PC-3 (cell line): ENCODE measurements around the gene OPRL1. TPM values are rescaled to one million over a fixed set of nuclear protein-coding genes. Genes with fewer than 3 reads are reported as not detected.

Source experiments
- ATAC-seq: fragments of 200-7000 bp; cut with Tn5 transposase; 2 replicates; pipeline ENCODE4 v1.9.1; 2020; ENCODE audit warnings: mild to moderate bottlenecking, moderate library complexity
- BruUV-seq: library from RNA; stranded (reverse); fragments of 400-500 nt; replicated peaks from 2 replicates; lab custom pipeline; 2021; lab: Mats Ljungman, UMichigan
- CTCF ChIA-PET: fragments of 300-600 bp; sonication (Branson Sonifier 250); formaldehyde crosslinking; loops from one replicate; lab custom pipeline; 2022; ENCODE audit warnings: antibody characterized with exemption; lab: Charles Lee
- POLR2A ChIA-PET: fragments of 300-600 bp; sonication (Branson Sonifier 250); formaldehyde crosslinking; loops from one replicate; lab custom pipeline; 2022; ENCODE audit warnings: antibody characterized with exemption; ENCODE audit not compliant: unreplicated experiment; lab: Charles Lee
- DNase-seq: peaks from one replicate; pipeline ENCODE4 v3.0.0-alpha.2; 2015
- H2AFZ ChIP-seq: fragments of 300-600 bp; sonication (generic); 2 replicates; pipeline ENCODE4 v1.6.0; 2016; ENCODE audit warnings: antibody characterized with exemption, low read length
- H3F3A ChIP-seq: fragments of 300-600 bp; sonication (generic); one replicate; pipeline ENCODE4 v1.6.0; 2017; ENCODE audit warnings: antibody characterized with exemption, low read length, control low read depth, mild to moderate bottlenecking; ENCODE audit not compliant: unreplicated experiment
- H3K27ac ChIP-seq: fragments of 300-600 bp; sonication (generic); 2 replicates; pipeline ENCODE4 v1.5.1; 2016; ENCODE audit warnings: mild to moderate bottlenecking, low read length
- H3K27me3 ChIP-seq: fragments of 300-600 bp; sonication (generic); 2 replicates; pipeline ENCODE4 v1.6.1; 2016; ENCODE audit warnings: low read length, mixed read lengths
- H3K36me3 ChIP-seq: fragments of 300-600 bp; sonication (generic); 2 replicates; pipeline ENCODE4 v1.6.1; 2016; ENCODE audit warnings: low read depth, mixed run types, low read length, mixed read lengths
- H3K4me1 ChIP-seq: fragments of 300-600 bp; sonication (generic); 2 replicates; pipeline ENCODE4 v1.5.1; 2016; ENCODE audit warnings: low read length; ENCODE audit not compliant: insufficient read depth
- H3K4me2 ChIP-seq: fragments of 300-600 bp; sonication (generic); 2 replicates; pipeline ENCODE4 v1.6.0; 2016; ENCODE audit warnings: low read length
- H3K4me3 ChIP-seq: fragments of 300-600 bp; sonication (generic); 2 replicates; pipeline ENCODE4 v1.5.1; 2016; ENCODE audit warnings: mild to moderate bottlenecking, low read length, mixed read lengths
- H3K79me2 ChIP-seq: fragments of 300-600 bp; sonication (generic); 2 replicates; pipeline ENCODE4 v1.6.1; 2017; ENCODE audit warnings: low read length, mixed read lengths
- H3K9ac ChIP-seq: fragments of 300-600 bp; sonication (generic); 2 replicates; pipeline ENCODE4 v1.6.0; 2016; ENCODE audit warnings: mild to moderate bottlenecking, low read length
- H3K9me2 ChIP-seq: fragments of 300-600 bp; sonication (generic); replicated peaks from 2 replicates; pipeline ENCODE4 v1.6.1; 2016; ENCODE audit warnings: mixed run types, low read length, mixed read lengths
- H3K9me3 ChIP-seq: fragments of 300-600 bp; sonication (generic); 2 replicates; pipeline ENCODE4 v1.6.1; 2016; ENCODE audit warnings: low read length, mixed read lengths
- H4K20me1 ChIP-seq: fragments of 300-600 bp; sonication (generic); 2 replicates; pipeline ENCODE4 v1.6.1; 2016; ENCODE audit warnings: low read length, mixed read lengths
- EZH2 ChIP-seq: fragments of 300-600 bp; sonication (generic); IDR thresholded peaks from one replicate; pipeline ENCODE4 v1.6.1; 2017; ENCODE audit warnings: antibody characterized with exemption, mild to moderate bottlenecking, low read length; ENCODE audit not compliant: unreplicated experiment
- EZH2phosphoT487 ChIP-seq: fragments of 300-600 bp; sonication (generic); IDR thresholded peaks from 2 replicates; pipeline ENCODE4 v1.6.1; 2018; ENCODE audit warnings: mild to moderate bottlenecking, antibody characterized with exemption, low read length, borderline replicate concordance
- intact Hi-C: fragments of 100-400 bp; cut with micrococcal nuclease; formaldehyde crosslinking; loops from 2 replicates; pipeline ENCODE4 v1.9.0; 2023
- total RNA-seq: library from RNA; depleted of rRNA; stranded (reverse); fragments of >200 nt; gene quantifications from 2 replicates; pipeline ENCODE4 v1.2.3, GENCODE V29; 2014
- TF ChIP-seq, protein P1 (sequence below): fragments of 300-600 bp; sonication (generic); conservative IDR thresholded peaks from 2 replicates; pipeline ENCODE4 v1.5.1; 2017; ENCODE audit warnings: antibody characterized with exemption, low read depth, mild to moderate bottlenecking, low read length

Gene OPRL1
- total RNA-seq, 1 experiment from 2014 or later, result 5.6 TPM

DNA sequence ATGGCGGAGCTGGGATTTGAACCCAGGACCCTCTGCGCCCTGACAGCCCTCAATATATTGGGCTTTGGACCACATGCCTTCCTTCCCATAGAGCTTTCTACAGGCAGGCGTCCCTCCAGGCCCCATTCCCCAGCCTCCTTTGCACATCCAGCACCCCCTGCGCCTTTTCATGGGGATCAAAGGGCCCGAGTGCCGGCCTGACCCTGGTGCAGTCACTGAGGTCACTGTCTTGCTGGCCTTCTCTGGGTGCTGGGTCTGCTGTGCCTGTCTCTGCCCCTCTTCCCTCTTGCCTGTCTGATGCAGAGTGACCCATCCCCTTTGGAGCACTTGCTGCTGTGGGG lies 1.7 kb downstream of the OPRL1 start:
- ATAC-seq (no peak), DNase-seq (no peak)
- Histone ChIP-seq H3K27me3 (no peaks in the 10 kb centered on the region), H3K9me3 (no peaks in the 10 kb centered on the region), H3K9me2 (no peaks in the 10 kb centered on the region), H3K4me2 (no peak overlapping the region), H3K36me3 (no peaks in the 10 kb centered on the region), H3K27ac (no peak overlapping the region), H4K20me1 (no peaks in the 10 kb centered on the region), H3K9ac (no peak overlapping the region), H2AFZ (no peak overlapping the region), H3F3A (no peaks in the 10 kb centered on the region), H3K4me1 (peaks cover 29% of the 10 kb centered on the region), H3K79me2 (peaks cover 19% of the 10 kb centered on the region), H3K4me3 (no peak overlapping the region)
- intact Hi-C loops, result no loop called here
- ChIA-PET CTCF (no interaction called here), POLR2A (no interaction called here)
- BruUV-seq, result no TSS peak
- TF ChIP-seq, protein P1, sequence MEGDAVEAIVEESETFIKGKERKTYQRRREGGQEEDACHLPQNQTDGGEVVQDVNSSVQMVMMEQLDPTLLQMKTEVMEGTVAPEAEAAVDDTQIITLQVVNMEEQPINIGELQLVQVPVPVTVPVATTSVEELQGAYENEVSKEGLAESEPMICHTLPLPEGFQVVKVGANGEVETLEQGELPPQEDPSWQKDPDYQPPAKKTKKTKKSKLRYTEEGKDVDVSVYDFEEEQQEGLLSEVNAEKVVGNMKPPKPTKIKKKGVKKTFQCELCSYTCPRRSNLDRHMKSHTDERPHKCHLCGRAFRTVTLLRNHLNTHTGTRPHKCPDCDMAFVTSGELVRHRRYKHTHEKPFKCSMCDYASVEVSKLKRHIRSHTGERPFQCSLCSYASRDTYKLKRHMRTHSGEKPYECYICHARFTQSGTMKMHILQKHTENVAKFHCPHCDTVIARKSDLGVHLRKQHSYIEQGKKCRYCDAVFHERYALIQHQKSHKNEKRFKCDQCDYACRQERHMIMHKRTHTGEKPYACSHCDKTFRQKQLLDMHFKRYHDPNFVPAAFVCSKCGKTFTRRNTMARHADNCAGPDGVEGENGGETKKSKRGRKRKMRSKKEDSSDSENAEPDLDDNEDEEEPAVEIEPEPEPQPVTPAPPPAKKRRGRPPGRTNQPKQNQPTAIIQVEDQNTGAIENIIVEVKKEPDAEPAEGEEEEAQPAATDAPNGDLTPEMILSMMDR, result no peak
- TF ChIP-seq EZH2, result no peak
- no peak for TF ChIP-seq EZH2phosphoT487

DNA sequence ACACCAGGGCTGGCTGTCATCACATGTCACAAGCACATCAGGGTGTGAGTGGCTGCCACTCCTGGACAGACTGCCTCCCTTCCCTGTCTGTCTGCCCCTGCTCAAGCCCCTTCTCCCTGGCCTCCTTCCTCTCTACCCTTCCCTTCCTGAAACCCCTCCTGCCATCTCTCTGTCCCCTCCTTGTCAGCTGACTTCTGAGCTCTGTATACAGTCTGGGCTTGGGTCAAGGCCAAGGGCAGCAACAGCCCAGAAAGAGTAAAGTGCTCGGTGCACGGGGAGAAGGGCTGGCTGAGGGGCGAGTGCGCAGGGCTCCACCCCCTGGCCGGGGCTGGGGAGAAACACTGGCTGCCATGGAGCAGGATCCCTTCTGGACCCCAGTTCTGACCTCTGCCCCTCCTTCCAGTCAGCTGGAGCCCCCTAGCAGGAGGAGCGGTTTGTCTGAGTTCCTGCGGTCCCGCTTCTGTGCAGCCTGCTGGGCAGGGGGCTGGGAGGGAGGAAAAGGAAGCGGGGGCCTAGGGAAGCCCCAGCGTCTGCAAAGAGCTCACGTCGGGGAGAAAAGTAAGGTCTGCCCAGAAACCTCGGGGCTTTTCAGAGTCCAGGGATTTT lies 2.3 kb downstream of the OPRL1 start:
- no peak overlapping the region for H3K27ac ChIP-seq
- no peak overlapping the region for H2AFZ ChIP-seq
- no peaks in the 10 kb centered on the region for H3K9me3 ChIP-seq
- no peak overlapping the region for H3K9ac ChIP-seq
- H4K20me1 ChIP-seq, result no peaks in the 10 kb centered on the region
- H3K4me2 ChIP-seq, result no peak overlapping the region
- intact Hi-C loops, result no loop called here
- H3F3A ChIP-seq, result no peaks in the 10 kb centered on the region
- H3K79me2 ChIP-seq, result peaks cover 19% of the 10 kb centered on the region
- ATAC-seq (no peak), DNase-seq (no peak)
- H3K9me2 ChIP-seq, result no peaks in the 10 kb centered on the region
- TF ChIP-seq EZH2phosphoT487 (no peak), EZH2 (no peak)
- TF ChIP-seq, protein P1, result no peak
- BruUV-seq, result no TSS peak
- H3K36me3 ChIP-seq, result no peaks in the 10 kb centered on the region
- ChIA-PET CTCF (interaction anchor here (1.2 to 2.0 kb wide), 3 partner anchors 25 to 44 kb away, joined by 3 to 15 read pairs (median 4); no protein-coding TSS in a partner anchor), POLR2A (interaction anchor here (0.6 kb wide), 1 partner anchor 43 kb away, joined by 3 read pairs; no protein-coding TSS in a partner anchor)
- no peaks in the 10 kb centered on the region for H3K27me3 ChIP-seq
- peaks cover 31% of the 10 kb centered on the region for H3K4me1 ChIP-seq
- no peak overlapping the region for H3K4me3 ChIP-seq

DNA sequence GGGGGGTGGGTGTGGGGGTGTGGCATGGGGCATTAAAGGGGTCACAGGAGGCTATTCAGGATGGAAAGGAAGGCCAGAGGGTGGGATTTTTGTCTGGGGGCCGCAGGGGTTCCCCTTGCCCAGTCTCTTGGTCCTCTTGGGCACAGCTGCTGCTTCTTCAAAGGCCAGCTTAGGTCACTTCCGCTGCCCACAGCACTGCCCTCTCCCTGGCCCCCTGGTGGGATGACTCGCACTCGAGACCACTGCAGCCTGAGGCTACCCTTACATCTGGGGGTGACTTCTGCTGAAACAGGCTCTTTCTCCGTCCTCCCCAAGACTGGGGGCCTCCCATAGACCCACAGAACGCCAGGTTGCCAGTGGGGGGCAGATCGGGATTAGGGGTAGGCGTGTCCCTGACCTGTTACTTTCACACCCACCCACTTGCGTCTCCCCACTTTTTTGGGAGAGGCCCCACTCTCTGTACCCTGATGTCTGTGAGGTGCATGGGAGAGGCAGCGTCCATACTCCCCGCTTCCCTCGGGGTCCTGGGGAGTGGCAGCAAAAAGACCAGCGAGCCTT lies 3.0 kb downstream of the OPRL1 start:
- Histone ChIP-seq H3K9ac (peak overlapping the region; percentile 42), H3K27me3 (no peaks in the 10 kb centered on the region), H3K9me2 (no peaks in the 10 kb centered on the region), H4K20me1 (no peaks in the 10 kb centered on the region), H2AFZ (peak overlapping the region; percentile 83), H3K4me3 (peak overlapping the region; percentile 76), H3K27ac (no peak overlapping the region), H3K79me2 (peaks cover 16% of the 10 kb centered on the region), H3K4me1 (peaks cover 30% of the 10 kb centered on the region), H3F3A (no peaks in the 10 kb centered on the region), H3K9me3 (no peaks in the 10 kb centered on the region), H3K36me3 (no peaks in the 10 kb centered on the region), H3K4me2 (peak overlapping the region; percentile 99)
- no TSS peak for BruUV-seq
- POLR2A ChIA-PET, result no interaction called here
- CTCF ChIA-PET, result interaction anchor here (0.7 to 2.0 kb wide), 5 partner anchors 13 to 49 kb away, joined by 3 to 15 read pairs (median 4); no protein-coding TSS in a partner anchor
- DNase-seq (no peak), ATAC-seq (no peak)
- TF ChIP-seq EZH2, result no peak
- TF ChIP-seq EZH2phosphoT487, result no peak
- TF ChIP-seq, protein P1, result no peak
- intact Hi-C loops, result loop anchor here (1.0 kb wide), 1 partner anchor 37 kb away; no protein-coding TSS in a partner anchor
